GM12878 (cell line): ENCODE data around the gene CD48. TPM values are rescaled to one million over a fixed set of nuclear protein-coding genes. Genes with fewer than 3 reads are reported as not detected.

Experiments
- ATF2 ChIP-seq: IDR thresholded peaks from 2 replicates; pipeline ENCODE4 v1.6.1; 2012; ENCODE audit warnings: low read length, inconsistent platforms
- BACH1 ChIP-seq: fragments of 450-650 bp; IDR thresholded peaks from 2 replicates; pipeline ENCODE4 v1.6.1; 2017; ENCODE audit warnings: mild to moderate bottlenecking, borderline replicate concordance
- BCL3 ChIP-seq: IDR thresholded peaks from 2 replicates; pipeline ENCODE4 v1.6.1; 2011; ENCODE audit warnings: borderline replicate concordance, low read depth, mild to moderate bottlenecking, moderate library complexity, low read length; ENCODE audit not compliant: insufficient read depth, poor library complexity, severe bottlenecking
- BMI1 ChIP-seq: fragments of 450-650 bp; IDR thresholded peaks from 2 replicates; pipeline ENCODE4 v1.6.1; 2016; ENCODE audit warnings: mild to moderate bottlenecking, moderate library complexity, borderline replicate concordance
- BRCA1 ChIP-seq: IDR thresholded peaks from 2 replicates; pipeline ENCODE4 v1.6.1; 2011; ENCODE audit warnings: low read depth, low read length, improper control_type of control experiment
- CBFB ChIP-seq: IDR thresholded peaks from 2 replicates; pipeline ENCODE4 v1.6.1; 2016; ENCODE audit warnings: antibody characterized with exemption, low read depth
- CEBPB ChIP-seq, 2 experiments: fragments of 150-350 bp in 1 of 2; IDR thresholded peaks; 2 replicates each; pipeline ENCODE4 v1.6.1; 2012 to 2014; ENCODE audit warnings: low read depth in 2 of 2, low read length in 2 of 2, borderline replicate concordance in 1 of 2, inconsistent platforms in 1 of 2
- CHD4 ChIP-seq: fragments of 200-600 bp; sonication (generic); IDR thresholded peaks from 2 replicates; pipeline ENCODE4 v1.6.1; 2016; ENCODE audit warnings: mild to moderate bottlenecking
- ETV6 ChIP-seq, 2 experiments: fragments of 450-650 bp in 1 of 2; IDR thresholded peaks in 1 of 2; conservative IDR thresholded peaks in 1 of 2; 2 replicates each; pipeline ENCODE4 v1.6.1; 2014; ENCODE audit warnings: antibody characterized with exemption in 1 of 2, borderline replicate concordance in 1 of 2, low read depth in 1 of 2, mild to moderate bottlenecking in 1 of 2, moderate library complexity in 1 of 2
- FOXM1 ChIP-seq: IDR thresholded peaks from 2 replicates; pipeline ENCODE4 v1.6.1; 2012; ENCODE audit warnings: low read depth, mild to moderate bottlenecking, inconsistent platforms, low read length, moderate library complexity
- MLLT1 ChIP-seq: fragments of 450-650 bp; IDR thresholded peaks from 2 replicates; pipeline ENCODE4 v1.6.1; 2016; ENCODE audit warnings: mild to moderate bottlenecking
- MTA3 ChIP-seq: IDR thresholded peaks from 2 replicates; pipeline ENCODE4 v1.6.1; 2012; ENCODE audit warnings: low read length, inconsistent platforms, borderline replicate concordance
- MYC ChIP-seq: IDR thresholded peaks from 2 replicates; pipeline ENCODE4 v1.6.1; 2011; ENCODE audit warnings: mild to moderate bottlenecking, low read length, moderate library complexity, inconsistent platforms; ENCODE audit not compliant: insufficient read depth, insufficient replicate concordance, insufficient read length, severe bottlenecking
- NBN ChIP-seq: fragments of 450-650 bp; IDR thresholded peaks from 2 replicates; pipeline ENCODE4 v1.6.1; 2016
- POLR2A ChIP-seq: IDR thresholded peaks from 2 replicates; pipeline ENCODE4 v1.6.1; 2011; ENCODE audit warnings: low read depth, mild to moderate bottlenecking, low read length
- SMAD1 ChIP-seq: fragments of 450-650 bp; IDR thresholded peaks from 2 replicates; pipeline ENCODE4 v1.6.1; 2018; ENCODE audit warnings: mild to moderate bottlenecking, low read depth; ENCODE audit not compliant: partially characterized antibody
- SMC3 ChIP-seq: IDR thresholded peaks from 2 replicates; pipeline ENCODE4 v1.6.1; 2011; ENCODE audit warnings: low read length, improper control_type of control experiment, borderline replicate concordance
- SREBF1 ChIP-seq: IDR thresholded peaks from 2 replicates; pipeline ENCODE4 v1.6.1; 2012; ENCODE audit warnings: mild to moderate bottlenecking, low read length
- STAT3 ChIP-seq: IDR thresholded peaks from 2 replicates; pipeline ENCODE4 v1.6.1; 2011; ENCODE audit warnings: low read depth, low read length, improper control_type of control experiment
- TBL1XR1 ChIP-seq: IDR thresholded peaks from 2 replicates; pipeline ENCODE4 v1.6.1; 2012; ENCODE audit warnings: low read depth, low read length, improper control_type of control experiment
- WRNIP1 ChIP-seq: IDR thresholded peaks from 2 replicates; pipeline ENCODE4 v1.6.1; 2011; ENCODE audit warnings: low read depth, low read length, improper control_type of control experiment, borderline replicate concordance
- ZNF217 ChIP-seq: fragments of 450-650 bp; IDR thresholded peaks from 2 replicates; pipeline ENCODE4 v1.6.1; 2017; ENCODE audit warnings: antibody characterized with exemption, mild to moderate bottlenecking
- polyA plus RNA-seq, 11 experiments: library from polyadenylated mRNA; depleted of rRNA in 4 of 11; unstranded in 6 of 11; stranded (reverse) in 5 of 11; fragments of >200 nt; fragmentation: Nextera tagmentation in 4 of 11; fragmentation: Illumina TruSeq in 1 of 11; extraction: Ambion mirVana in 4 of 11; extraction: Trizol in 1 of 11; gene quantifications; 1 replicate in 1 of 11; 2 replicates in 10 of 11; pipeline versions ENCODE4 v1.2.1 to v1.2.3, GENCODE V29; 2011 to 2016; ENCODE audit warnings: inconsistent platforms in 2 of 11, missing spikeins in 2 of 11, low read depth in 1 of 11
- total RNA-seq, 4 experiments: library from RNA; depleted of rRNA in 3 of 4; stranded (reverse); fragments of >200 nt in 3 of 4; fragmentation: Illumina TruSeq in 1 of 4; extraction: Trizol in 1 of 4; gene quantifications; 2 replicates each; pipeline versions ENCODE4 v1.2.1 to v1.2.3, GENCODE V29; 2013 to 2021

CD48 gene
- total and polyA plus RNA-seq, 10 of the 15 experiments (the other 5 are each of a cell fraction or from before 2014, with no cell fraction given), result 302 to 1,315 (median 430) TPM

- TF ChIP-seq BCL3, result no peak
- peak; percentile 71 for TF ChIP-seq SMAD1
- peak; percentile 2; the same call in 1 of the 2 replicates for TF ChIP-seq CBFB
- TF ChIP-seq ETV6 (conservative IDR thresholded peaks at IDR 0.05 in 1 of 2, IDR thresholded peaks at IDR 0.05 in 1 of 2; ENCODE audit: borderline replicate concordance in 1 of 2, low read depth in 1 of 2), result no peak
- TF ChIP-seq WRNIP1, result 0 out of 2 replicates have a peak, but pooled peaks have one; percentile 57
- TF ChIP-seq CHD4, result no peak
- TF ChIP-seq SREBF1, result no peak
- peak; percentile 14 for TF ChIP-seq ATF2
- no peak for TF ChIP-seq SMC3
- no peak for TF ChIP-seq FOXM1
- peak; percentile 74 for TF ChIP-seq MTA3
- no peak for TF ChIP-seq MYC
- peak in 1 of 2 experiments; percentile 86; a peak in 2 of 4 replicates for TF ChIP-seq CEBPB (IDR thresholded peaks at IDR 0.05; ENCODE audit: borderline replicate concordance in 1 of 2, low read depth in 2 of 2, low read length in 2 of 2)
- TF ChIP-seq ZNF217, result no peak
- 0 out of 2 replicates have a peak, but pooled peaks have one; percentile 18 for TF ChIP-seq TBL1XR1
- TF ChIP-seq MLLT1, result peak; percentile 94
- TF ChIP-seq BMI1, result 0 out of 2 replicates have a peak, but pooled peaks have one; percentile 53
- TF ChIP-seq STAT3, result 0 out of 2 replicates have a peak, but pooled peaks have one; percentile 22
- peak; percentile 48; the same call in 1 of the 2 replicates for TF ChIP-seq POLR2A
- TF ChIP-seq BRCA1, result no peak
- TF ChIP-seq BACH1, result peak; percentile 61; the same call in 1 of the 2 replicates
- TF ChIP-seq NBN, result peak; percentile 81
Observed at GRCh38 chr1:160641323-160642280, 70.0 kb downstream of the CD48 start (continued).
